Erythroblast (primary cell): ENCODE results near the gene ASAH2.

Experiments
- GATA1 ChIP-seq: IDR thresholded peaks from 2 replicates; pipeline ENCODE4 v1.6.1; 2011; ENCODE audit warnings: low read depth, mild to moderate bottlenecking, control low read depth, low read length, moderate library complexity
- POLR2A ChIP-seq: IDR thresholded peaks from 2 replicates; pipeline ENCODE4 v1.6.1; 2011; ENCODE audit warnings: mild to moderate bottlenecking, low read length

GRCh38 chr10:50291261-50291850 lies 40.0 kb upstream of the ASAH2 start:
- TF ChIP-seq POLR2A (no peak), GATA1 (no peak)
